Liver (tissue), 3 donors: ENCODE results near the gene SLC34A2.

ENCODE experiments used
- GABPA ChIP-seq, 2 donors: IDR thresholded peaks in 1 of 2; conservative IDR thresholded peaks in 1 of 2; 2 replicates each; pipeline ENCODE4 v1.6.1; 2016; ENCODE audit warnings: antibody characterized with exemption in 2 of 2, mild to moderate bottlenecking in 1 of 2, moderate library complexity in 1 of 2
- HNF4G ChIP-seq: IDR thresholded peaks from 2 replicates; pipeline ENCODE4 v1.6.1; 2016; ENCODE audit warnings: antibody characterized with exemption
- TF ChIP-seq, protein P1 (sequence below): IDR thresholded peaks from 2 replicates; pipeline ENCODE4 v1.6.1; 2016; ENCODE audit warnings: antibody characterized with exemption, mild to moderate bottlenecking
- TF ChIP-seq, protein P2 (sequence below): fragments of 150-350 bp; IDR thresholded peaks from 2 replicates; pipeline ENCODE4 v1.5.1; 2017; ENCODE audit warnings: improper control_type of control experiment, low read depth, low read length; ENCODE audit not compliant: missing input control
- TF ChIP-seq, protein P3 (sequence below): IDR thresholded peaks from 2 replicates; pipeline ENCODE4 v1.6.1; 2016; ENCODE audit warnings: antibody characterized with exemption
- donor health status: healthy.
- donor health status: healthy.

DNA sequence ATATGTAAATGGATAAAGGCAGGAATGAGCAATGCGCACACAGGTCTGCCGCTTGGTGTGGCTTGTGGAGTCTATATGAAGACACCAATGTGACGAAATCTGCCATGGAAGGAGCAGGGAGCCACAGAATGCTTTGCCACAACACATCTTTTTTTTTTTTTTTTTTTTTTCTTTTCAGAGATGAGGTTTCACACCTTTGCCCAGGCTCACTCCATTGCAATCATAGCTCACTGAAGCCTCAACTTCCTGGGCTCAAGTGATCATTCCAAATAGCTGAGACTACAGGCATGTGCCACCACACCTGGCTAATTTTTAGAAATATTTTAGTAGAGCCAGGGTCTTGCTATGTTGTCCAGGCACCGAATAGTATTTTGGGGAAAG is 17.4 kb upstream of the SLC34A2 start:
- TF ChIP-seq, protein P1, sequence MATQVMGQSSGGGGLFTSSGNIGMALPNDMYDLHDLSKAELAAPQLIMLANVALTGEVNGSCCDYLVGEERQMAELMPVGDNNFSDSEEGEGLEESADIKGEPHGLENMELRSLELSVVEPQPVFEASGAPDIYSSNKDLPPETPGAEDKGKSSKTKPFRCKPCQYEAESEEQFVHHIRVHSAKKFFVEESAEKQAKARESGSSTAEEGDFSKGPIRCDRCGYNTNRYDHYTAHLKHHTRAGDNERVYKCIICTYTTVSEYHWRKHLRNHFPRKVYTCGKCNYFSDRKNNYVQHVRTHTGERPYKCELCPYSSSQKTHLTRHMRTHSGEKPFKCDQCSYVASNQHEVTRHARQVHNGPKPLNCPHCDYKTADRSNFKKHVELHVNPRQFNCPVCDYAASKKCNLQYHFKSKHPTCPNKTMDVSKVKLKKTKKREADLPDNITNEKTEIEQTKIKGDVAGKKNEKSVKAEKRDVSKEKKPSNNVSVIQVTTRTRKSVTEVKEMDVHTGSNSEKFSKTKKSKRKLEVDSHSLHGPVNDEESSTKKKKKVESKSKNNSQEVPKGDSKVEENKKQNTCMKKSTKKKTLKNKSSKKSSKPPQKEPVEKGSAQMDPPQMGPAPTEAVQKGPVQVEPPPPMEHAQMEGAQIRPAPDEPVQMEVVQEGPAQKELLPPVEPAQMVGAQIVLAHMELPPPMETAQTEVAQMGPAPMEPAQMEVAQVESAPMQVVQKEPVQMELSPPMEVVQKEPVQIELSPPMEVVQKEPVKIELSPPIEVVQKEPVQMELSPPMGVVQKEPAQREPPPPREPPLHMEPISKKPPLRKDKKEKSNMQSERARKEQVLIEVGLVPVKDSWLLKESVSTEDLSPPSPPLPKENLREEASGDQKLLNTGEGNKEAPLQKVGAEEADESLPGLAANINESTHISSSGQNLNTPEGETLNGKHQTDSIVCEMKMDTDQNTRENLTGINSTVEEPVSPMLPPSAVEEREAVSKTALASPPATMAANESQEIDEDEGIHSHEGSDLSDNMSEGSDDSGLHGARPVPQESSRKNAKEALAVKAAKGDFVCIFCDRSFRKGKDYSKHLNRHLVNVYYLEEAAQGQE: no peak
- TF ChIP-seq, protein P2, sequence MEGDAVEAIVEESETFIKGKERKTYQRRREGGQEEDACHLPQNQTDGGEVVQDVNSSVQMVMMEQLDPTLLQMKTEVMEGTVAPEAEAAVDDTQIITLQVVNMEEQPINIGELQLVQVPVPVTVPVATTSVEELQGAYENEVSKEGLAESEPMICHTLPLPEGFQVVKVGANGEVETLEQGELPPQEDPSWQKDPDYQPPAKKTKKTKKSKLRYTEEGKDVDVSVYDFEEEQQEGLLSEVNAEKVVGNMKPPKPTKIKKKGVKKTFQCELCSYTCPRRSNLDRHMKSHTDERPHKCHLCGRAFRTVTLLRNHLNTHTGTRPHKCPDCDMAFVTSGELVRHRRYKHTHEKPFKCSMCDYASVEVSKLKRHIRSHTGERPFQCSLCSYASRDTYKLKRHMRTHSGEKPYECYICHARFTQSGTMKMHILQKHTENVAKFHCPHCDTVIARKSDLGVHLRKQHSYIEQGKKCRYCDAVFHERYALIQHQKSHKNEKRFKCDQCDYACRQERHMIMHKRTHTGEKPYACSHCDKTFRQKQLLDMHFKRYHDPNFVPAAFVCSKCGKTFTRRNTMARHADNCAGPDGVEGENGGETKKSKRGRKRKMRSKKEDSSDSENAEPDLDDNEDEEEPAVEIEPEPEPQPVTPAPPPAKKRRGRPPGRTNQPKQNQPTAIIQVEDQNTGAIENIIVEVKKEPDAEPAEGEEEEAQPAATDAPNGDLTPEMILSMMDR: no peak
- TF ChIP-seq GABPA (IDR thresholded peaks at IDR 0.05 in 1 of 2, conservative IDR thresholded peaks at IDR 0.05 in 1 of 2) (no peak), HNF4G (no peak)
- TF ChIP-seq, protein P3, sequence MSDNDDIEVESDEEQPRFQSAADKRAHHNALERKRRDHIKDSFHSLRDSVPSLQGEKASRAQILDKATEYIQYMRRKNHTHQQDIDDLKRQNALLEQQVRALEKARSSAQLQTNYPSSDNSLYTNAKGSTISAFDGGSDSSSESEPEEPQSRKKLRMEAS: no peak
